Globus pallidus (tissue), 1 donor: ENCODE data around the gene SLC25A22.

Source experiments
- DNase-seq: peaks from one replicate; pipeline ENCODE4 v3.0.0-alpha.2; 2015; ENCODE audit warnings: low spot score

Gene SLC25A22

GRCh38 chr11:803467-803742 is 5.3 kb upstream of the SLC25A22 start:
- DNase-seq, result no peak

- DNase-seq, result no peak
Measured at GRCh38 chr11:802693-803466, 4.8 kb upstream of the SLC25A22 start.

GRCh38 chr11:802018-802617 is 4.0 kb upstream of the SLC25A22 start:
- DNase-seq, result no peak

- no peak for DNase-seq
Measured at GRCh38 chr11:801097-801780, 3.2 kb upstream of the SLC25A22 start.

- no peak for DNase-seq
Measured at GRCh38 chr11:800473-800872, 2.4 kb upstream of the SLC25A22 start.

GRCh38 chr11:799641-800316 is 1.7 kb upstream of the SLC25A22 start:
- DNase-seq, result no peak

GRCh38 chr11:797296-798092 is 587 bp downstream of the SLC25A22 start:
- DNase-seq, result peak; percentile 60

- no peak for DNase-seq
Measured at GRCh38 chr11:796565-797295, 1.4 kb downstream of the SLC25A22 start.

- DNase-seq, result no peak
Measured at GRCh38 chr11:795634-796564, 2.2 kb downstream of the SLC25A22 start.

GRCh38 chr11:794766-795633 is 3.1 kb downstream of the SLC25A22 start:
- no peak for DNase-seq

GRCh38 chr11:794013-794765 is 3.9 kb downstream of the SLC25A22 start:
- no peak for DNase-seq

GRCh38 chr11:793556-793955 is 4.5 kb downstream of the SLC25A22 start:
- DNase-seq, result no peak

- no peak for DNase-seq
Measured at GRCh38 chr11:792873-793272, 5.2 kb downstream of the SLC25A22 start.

- DNase-seq, result no peak
Measured at GRCh38 chr11:792535-792821, 5.6 kb downstream of the SLC25A22 start.

GRCh38 chr11:791658-792534 is 6.2 kb downstream of the SLC25A22 start:
- no peak for DNase-seq

GRCh38 chr11:790721-791564 is 7.1 kb downstream of the SLC25A22 start:
- no peak for DNase-seq

GRCh38 chr11:789943-790342 is 8.1 kb downstream of the SLC25A22 start, which contains the start of gene CEND1:
CEND1 (minus strand) TSS chr11:790090; CDS start chr11:788576, 1,514 bp downstream.
- DNase-seq, result peak; percentile 70
